Activated naive CD8-positive, alpha-beta T cell treated with anti-CD3 and anti-CD28 coated beads, Interleukin-2, amount 50 U/mL, for 24 hours (primary cell): ENCODE data around the gene PPM1M.

ENCODE experiments used
- ATAC-seq: fragments of 150-1000 bp; cut with Tn5 transposase; one replicate; pipeline ENCODE4 v1.10.0; 2021
- DNase-seq: peaks from one replicate; pipeline ENCODE4 v3.0.0; 2021
- H3K27ac Mint-ChIP-seq: one replicate; pipeline ENCODE4 v1.8.0; 2021; ENCODE audit warnings: mild to moderate bottlenecking, mixed read lengths
- H3K27me3 Mint-ChIP-seq: one replicate; pipeline ENCODE4 v1.8.0; 2021; ENCODE audit warnings: mixed read lengths
- H3K36me3 Mint-ChIP-seq: one replicate; pipeline ENCODE4 v1.8.0; 2021; ENCODE audit warnings: low read depth, mixed read lengths
- H3K4me1 Mint-ChIP-seq: one replicate; pipeline ENCODE4 v1.8.0; 2021; ENCODE audit warnings: mixed read lengths
- H3K4me3 Mint-ChIP-seq: one replicate; pipeline ENCODE4 v1.8.0; 2021; ENCODE audit warnings: mild to moderate bottlenecking, moderate library complexity, mixed read lengths
- H3K9me3 Mint-ChIP-seq: one replicate; pipeline ENCODE4 v1.8.0; 2021; ENCODE audit warnings: mixed read lengths

The PPM1M gene

GRCh38 chr3:52293491-52294319 is 48.1 kb downstream of the PPM1M start:
- H3K36me3 Mint-ChIP-seq = peaks cover 6% of the 10 kb centered on the region
- no peaks in the 10 kb centered on the region for H3K27me3 Mint-ChIP-seq
- ATAC-seq (no peak), DNase-seq (no peak)
- H3K4me1 Mint-ChIP-seq = peaks cover 15% of the 10 kb centered on the region
- H3K9me3 Mint-ChIP-seq = no peaks in the 10 kb centered on the region
- H3K27ac Mint-ChIP-seq = no peak overlapping the region
- H3K4me3 Mint-ChIP-seq = no peak overlapping the region

GRCh38 chr3:52294320-52295150 is 49.0 kb downstream of the PPM1M start:
- ATAC-seq (no peak), DNase-seq (no peak)
- no peak overlapping the region for H3K27ac Mint-ChIP-seq
- H3K4me1 Mint-ChIP-seq = peaks cover 12% of the 10 kb centered on the region
- H3K27me3 Mint-ChIP-seq = no peaks in the 10 kb centered on the region
- H3K4me3 Mint-ChIP-seq = no peak overlapping the region
- H3K36me3 Mint-ChIP-seq = peaks cover 6% of the 10 kb centered on the region
- no peaks in the 10 kb centered on the region for H3K9me3 Mint-ChIP-seq

GRCh38 chr3:52295671-52296208 is 50.2 kb downstream of the PPM1M start:
- ATAC-seq = no peak
- DNase-seq = no peak
- Mint-ChIP-seq H3K4me1 (peaks cover 14% of the 10 kb centered on the region), H3K36me3 (peaks cover 6% of the 10 kb centered on the region), H3K4me3 (no peak overlapping the region), H3K9me3 (no peaks in the 10 kb centered on the region), H3K27ac (no peak overlapping the region), H3K27me3 (no peaks in the 10 kb centered on the region)

GRCh38 chr3:52297242-52298148 is 51.9 kb downstream of the PPM1M start:
- ATAC-seq (no peak), DNase-seq (no peak)
- no peaks in the 10 kb centered on the region for H3K36me3 Mint-ChIP-seq
- H3K4me3 Mint-ChIP-seq = no peak overlapping the region
- peaks cover 13% of the 10 kb centered on the region for H3K4me1 Mint-ChIP-seq
- H3K27me3 Mint-ChIP-seq = no peaks in the 10 kb centered on the region
- H3K27ac Mint-ChIP-seq = no peak overlapping the region
- H3K9me3 Mint-ChIP-seq = no peaks in the 10 kb centered on the region

- Mint-ChIP-seq H3K27ac (no peak overlapping the region), H3K9me3 (no peaks in the 10 kb centered on the region), H3K4me3 (no peak overlapping the region), H3K27me3 (no peaks in the 10 kb centered on the region), H3K36me3 (no peaks in the 10 kb centered on the region), H3K4me1 (peaks cover 13% of the 10 kb centered on the region)
- ATAC-seq = no peak
- DNase-seq = no peak
Measured at GRCh38 chr3:52298149-52299098, 52.9 kb downstream of the PPM1M start.

GRCh38 chr3:52299247-52299878 is 53.8 kb downstream of the PPM1M start:
- Mint-ChIP-seq H3K27ac (no peak overlapping the region), H3K4me3 (no peak overlapping the region), H3K4me1 (peaks cover 13% of the 10 kb centered on the region), H3K36me3 (no peaks in the 10 kb centered on the region), H3K27me3 (no peaks in the 10 kb centered on the region), H3K9me3 (no peaks in the 10 kb centered on the region)
- ATAC-seq (no peak), DNase-seq (no peak)
